GM10266 (cell line): ENCODE measurements around the gene NPAS2.

Experiments used
- DNase-seq: peaks from one replicate; pipeline ENCODE4 v3.0.0; 2012; ENCODE audit errors: extremely low spot score
- CTCF ChIP-seq: IDR thresholded peaks from 2 replicates; pipeline ENCODE4 v1.5.1; 2012; ENCODE audit warnings: mild to moderate bottlenecking, low read depth; ENCODE audit not compliant: control insufficient read depth, insufficient read depth; ENCODE audit errors: missing control alignments

Gene NPAS2

DNA sequence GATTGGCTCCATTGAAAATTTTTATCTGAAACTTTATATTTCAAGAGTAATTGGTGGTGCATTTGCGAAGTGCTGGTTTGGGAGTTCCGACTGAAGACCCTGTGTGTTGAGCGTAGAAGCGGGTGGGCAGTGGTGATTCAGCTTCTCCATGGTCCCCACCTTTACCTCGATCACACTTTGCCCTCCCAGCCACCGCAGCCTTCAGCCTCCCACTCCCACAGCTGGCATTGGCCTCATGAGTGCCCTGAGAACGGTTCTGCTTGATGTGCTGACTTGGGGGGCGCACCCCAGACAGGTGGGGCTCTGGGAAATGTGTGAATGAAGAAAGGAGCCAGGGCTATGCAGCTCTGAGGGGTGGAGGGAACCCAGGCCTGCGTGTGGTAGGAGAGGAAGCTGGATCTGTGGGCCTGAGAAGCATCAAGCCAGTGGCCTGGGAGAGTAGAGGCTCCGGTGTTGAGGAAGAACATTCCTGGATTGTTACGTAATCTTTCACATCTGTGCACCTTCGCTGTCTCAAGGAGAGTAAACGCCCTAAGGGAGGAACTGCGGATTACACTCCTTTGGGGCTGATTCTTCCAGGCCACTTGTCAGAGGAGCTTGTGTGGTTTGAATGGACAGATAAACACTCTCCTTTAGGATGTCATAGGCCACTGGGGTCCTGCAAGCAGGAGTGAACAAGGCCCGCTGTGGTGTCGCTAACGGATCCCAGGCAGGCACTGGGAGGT lies 83.8 kb downstream of the NPAS2 start:
- DNase-seq, result no peak
- no peak for TF ChIP-seq CTCF

GRCh38 chr2:100905132-100905805 lies 85.3 kb downstream of the NPAS2 start:
- no peak for TF ChIP-seq CTCF
- no peak for DNase-seq

- DNase-seq, result no peak
- TF ChIP-seq CTCF, result no peak
Measured at GRCh38 chr2:100906131-100906530, 86.2 kb downstream of the NPAS2 start.

GRCh38 chr2:100906679-100907078 lies 86.7 kb downstream of the NPAS2 start:
- no peak for DNase-seq
- no peak for TF ChIP-seq CTCF

GRCh38 chr2:100907832-100908231 lies 87.9 kb downstream of the NPAS2 start:
- no peak for DNase-seq
- no peak for TF ChIP-seq CTCF

DNA sequence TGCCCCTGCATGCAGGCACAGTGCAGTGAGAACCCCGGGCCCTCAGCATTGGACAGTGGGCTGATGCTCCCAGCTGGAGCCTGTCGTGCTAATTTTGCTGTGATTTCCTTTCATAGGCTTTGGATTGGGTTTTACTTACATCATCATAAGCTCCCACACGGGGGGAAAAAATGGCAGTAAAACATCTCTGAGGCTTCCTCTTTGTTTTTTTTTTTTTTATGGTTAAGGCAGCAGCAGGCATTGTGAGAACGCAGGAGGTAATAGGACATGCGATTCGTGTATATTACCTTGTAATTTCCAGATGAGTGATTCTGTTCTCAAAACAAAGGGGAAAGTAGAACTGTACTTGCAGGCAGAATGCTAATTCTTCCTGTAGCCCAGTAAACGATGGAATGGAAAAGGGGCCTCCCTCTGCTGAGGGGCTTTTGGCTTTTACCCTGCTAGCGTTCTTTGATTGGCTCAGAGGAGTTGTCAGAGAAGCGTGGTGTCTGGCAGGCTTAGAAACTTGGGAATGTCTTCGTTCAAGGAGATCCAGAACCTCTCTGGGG lies 89.7 kb downstream of the NPAS2 start:
- TF ChIP-seq CTCF, result no peak
- DNase-seq, result no peak

- no peak for TF ChIP-seq CTCF
- DNase-seq, result no peak
Measured at GRCh38 chr2:100910111-100910510, 90.2 kb downstream of the NPAS2 start.
